HCT116 (cell line): Measurements from ENCODE around the gene H6PD. TPM values are rescaled to one million over a fixed set of nuclear protein-coding genes. Genes with fewer than 3 reads are reported as not detected.

Experiments
- ATAC-seq: fragments of 200-7000 bp; cut with Tn5 transposase; 2 replicates; pipeline ENCODE4 v1.9.1; 2020; ENCODE audit warnings: mild to moderate bottlenecking, moderate library complexity
- BruUV-seq: library from RNA; stranded (reverse); fragments of 400-500 nt; replicated peaks from 2 replicates; lab custom pipeline; 2021; lab: Mats Ljungman, UMichigan
- CTCF ChIA-PET: fragments of 300-600 bp; sonication (Branson Sonifier 250); formaldehyde crosslinking; loops from one replicate; lab custom pipeline; 2021; ENCODE audit warnings: antibody characterized with exemption; lab: Charles Lee
- POLR2A ChIA-PET: fragments of 300-600, 350-600 bp; sonication (Branson Sonifier 250); formaldehyde crosslinking; loops from one replicate; lab custom pipeline; 2021; ENCODE audit warnings: antibody characterized with exemption; lab: Charles Lee
- RAD21 ChIA-PET, 2 experiments: fragments of 300-600 bp; sonication (Branson Sonifier 250); formaldehyde crosslinking; loops; one replicate each; lab custom pipeline; 2023; ENCODE audit warnings: low total read pairs in 2 of 2; ENCODE audit not compliant: uncharacterized antibody in 2 of 2, unreplicated experiment in 2 of 2, low non-redundant PET in 1 of 2; lab: Charles Lee
- DNase-seq: peaks from one replicate; pipeline ENCODE4 v3.0.0-alpha.2; 2010; ENCODE audit warnings: low read depth, low spot score
- H2AFZ ChIP-seq: fragments of 200-600 bp; shearing (Covaris generic), sonication (generic); 2 replicates; pipeline ENCODE4 v1.6.1; 2017; ENCODE audit warnings: low read depth, mixed run types, mixed read lengths, antibody characterized with exemption, low read length; ENCODE audit not compliant: poor library complexity, severe bottlenecking
- H3K27ac ChIP-seq: 2 replicates; pipeline ENCODE4 v1.5.1; 2012; ENCODE audit warnings: low read depth, low read length
- H3K27me3 ChIP-seq: fragments of 200-600 bp; sonication (generic); 2 replicates; pipeline ENCODE4 v1.6.1; 2016; ENCODE audit warnings: mixed run types, low read length, mixed read lengths; ENCODE audit not compliant: insufficient read depth
- H3K36me3 ChIP-seq, 2 experiments: fragments of 200-500 bp in 1 of 2; fragments of 200-600 bp in 1 of 2; sonication (Bioruptor generic) in 1 of 2; sonication (generic) in 1 of 2; 2 replicates each; pipeline versions ENCODE4 v1.5.1 to v1.6.1; 2014 to 2016; ENCODE audit warnings: low read length in 2 of 2, inconsistent platforms in 1 of 2, mixed read lengths in 1 of 2, mixed run types in 1 of 2; ENCODE audit not compliant: insufficient read depth in 2 of 2, control insufficient read depth in 1 of 2
- H3K4me1 ChIP-seq, 2 experiments: fragments of 200-600 bp in 1 of 2; sonication (generic) in 1 of 2; 2 replicates each; pipeline versions ENCODE4 v1.5.1 to v1.6.1; 2012 to 2017; ENCODE audit warnings: low read length in 2 of 2, inconsistent platforms in 1 of 2, mild to moderate bottlenecking in 1 of 2, mixed read lengths in 1 of 2, mixed run types in 1 of 2, moderate library complexity in 1 of 2; ENCODE audit not compliant: insufficient read depth in 2 of 2, control insufficient read depth in 1 of 2
- H3K4me2 ChIP-seq: fragments of 200-600 bp; sonication (generic); 2 replicates; pipeline ENCODE4 v1.6.1; 2017; ENCODE audit warnings: mixed run types, low read length, mixed read lengths
- H3K4me3 ChIP-seq, 2 experiments: fragments of 200-600 bp in 1 of 2; sonication (generic) in 1 of 2; replicated peaks in 1 of 2; 2 replicates each; pipeline ENCODE4 v1.5.1; 2011 to 2016; ENCODE audit warnings: low read length in 2 of 2, control low read depth in 1 of 2, low read depth in 1 of 2, mild to moderate bottlenecking in 1 of 2, mixed read lengths in 1 of 2, mixed run types in 1 of 2
- H3K79me2 ChIP-seq: fragments of 200-600 bp; sonication (generic); 2 replicates; pipeline ENCODE4 v1.6.1; 2017; ENCODE audit warnings: mild to moderate bottlenecking, mixed run types, low read length, moderate library complexity, mixed read lengths; ENCODE audit not compliant: insufficient read depth
- H3K9ac ChIP-seq: fragments of 200-600 bp; sonication (generic); 2 replicates; pipeline ENCODE4 v1.6.1; 2016; ENCODE audit warnings: low read length, mixed read lengths
- H3K9me2 ChIP-seq: fragments of 200-600 bp; sonication (generic), shearing (Covaris generic); 2 replicates; pipeline ENCODE4 v1.6.1; 2017; ENCODE audit warnings: mixed run types, mild to moderate bottlenecking, moderate library complexity; ENCODE audit not compliant: insufficient read depth
- H3K9me3 ChIP-seq, 2 experiments: fragments of 200-500 bp in 1 of 2; fragments of 200-600 bp in 1 of 2; sonication (Bioruptor generic) in 1 of 2; sonication (generic) in 1 of 2; 2 replicates each; pipeline ENCODE4 v1.6.1; 2014 to 2017; ENCODE audit warnings: low read length in 2 of 2, mixed read lengths in 2 of 2, inconsistent platforms in 1 of 2, low read depth in 1 of 2, mild to moderate bottlenecking in 1 of 2, mixed run types in 1 of 2, moderate library complexity in 1 of 2; ENCODE audit not compliant: control insufficient read depth in 1 of 2, insufficient read depth in 1 of 2
- H4K20me1 ChIP-seq: fragments of 200-600 bp; sonication (generic), shearing (Covaris generic); 2 replicates; pipeline ENCODE4 v1.6.1; 2017; ENCODE audit warnings: mixed run types, mild to moderate bottlenecking, moderate library complexity; ENCODE audit not compliant: insufficient read depth
- ATF3 ChIP-seq: IDR thresholded peaks from 2 replicates; pipeline ENCODE4 v1.6.1; 2012
- CBX3 ChIP-seq: IDR thresholded peaks from 2 replicates; pipeline ENCODE4 v1.6.1; 2012; ENCODE audit warnings: low read depth
- ELF1 ChIP-seq: IDR thresholded peaks from 2 replicates; pipeline ENCODE4 v1.6.1; 2012; ENCODE audit warnings: low read depth, borderline replicate concordance
- EZH2phosphoT487 ChIP-seq: fragments of 200-600 bp; IDR thresholded peaks from 2 replicates; pipeline ENCODE4 v1.6.1; 2018; ENCODE audit warnings: antibody characterized with exemption, borderline replicate concordance
- FOSL1 ChIP-seq: IDR thresholded peaks from 2 replicates; pipeline ENCODE4 v1.6.1; 2012; ENCODE audit warnings: low read depth
- JUND ChIP-seq: IDR thresholded peaks from 2 replicates; pipeline ENCODE4 v1.6.1; 2012
- POLR2A ChIP-seq: IDR thresholded peaks from 2 replicates; pipeline ENCODE4 v1.7.0; 2011; ENCODE audit warnings: borderline replicate concordance; ENCODE audit not compliant: insufficient read depth, insufficient read length; ENCODE audit errors: extremely low read depth
- POLR2AphosphoS5 ChIP-seq: IDR thresholded peaks from 2 replicates; pipeline ENCODE4 v1.6.1; 2011; ENCODE audit warnings: mild to moderate bottlenecking, low read depth, low read length, moderate library complexity
- REST ChIP-seq: IDR thresholded peaks from 2 replicates; pipeline ENCODE4 v1.6.1; 2012; ENCODE audit warnings: low read depth
- SP1 ChIP-seq: IDR thresholded peaks from 2 replicates; pipeline ENCODE4 v1.6.1; 2012; ENCODE audit warnings: low read depth
- SRF ChIP-seq: IDR thresholded peaks from 2 replicates; pipeline ENCODE4 v1.6.1; 2012; ENCODE audit warnings: low read depth
- ZNF274 ChIP-seq: fragments of 200-500 bp; sonication (Bioruptor generic); IDR thresholded peaks from 2 replicates; pipeline ENCODE4 v1.6.1; 2014; ENCODE audit warnings: mild to moderate bottlenecking, low read depth, low read length, inconsistent platforms
- intact Hi-C: fragments of 100-400 bp; cut with micrococcal nuclease; formaldehyde crosslinking; loops from 2 replicates; pipeline ENCODE4 v1.10.0; 2022
- total RNA-seq: library from RNA; stranded (reverse); gene quantifications from one replicate; pipeline ENCODE4 v1.2.1, GENCODE V29; 2021; ENCODE audit not compliant: unreplicated experiment

H6PD gene
- total RNA-seq, 1 experiment from 2014 or later: 16.2 TPM

- no peak for TF ChIP-seq REST
- TF ChIP-seq FOSL1: no peak
- TF ChIP-seq SRF: no peak
Measured at GRCh38 chr1:9207715-9208114, 26.9 kb upstream of the H6PD start (continued).

GRCh38 chr1:9211291-9211811 lies 23.2 kb upstream of the H6PD start:
- ChIA-PET RAD21 (no interaction called here), POLR2A (no interaction called here), CTCF (no interaction called here)
- Histone ChIP-seq H3K4me3 (no peak overlapping the region), H3K9me3 (no peaks in the 10 kb centered on the region), H3K79me2 (no peaks in the 10 kb centered on the region), H3K4me1 (peaks cover 0 to 10% of the 10 kb centered on the region in 2 experiments; a peak in 1 of 4 replicates), H4K20me1 (no peaks in the 10 kb centered on the region), H3K36me3 (no peaks in the 10 kb centered on the region), H3K4me2 (no peak overlapping the region), H3K27me3 (no peaks in the 10 kb centered on the region), H2AFZ (no peak overlapping the region), H3K9me2 (no peaks in the 10 kb centered on the region), H3K27ac (no peak overlapping the region), H3K9ac (no peak overlapping the region)
- intact Hi-C loops: no loop called here
- TF ChIP-seq ELF1 (no peak), CBX3 (no peak), ATF3 (no peak), ZNF274 (no peak), JUND (no peak), POLR2AphosphoS5 (no peak), EZH2phosphoT487 (no peak), SP1 (no peak), POLR2A (no peak)
- no TSS peak for BruUV-seq
- ATAC-seq: no peak
- no peak for DNase-seq
